H1 (cell line): Measurements from ENCODE around the gene B3GAT1.

ENCODE experiments used
- CTCF ChIP-seq, 3 experiments: IDR thresholded peaks; 1 replicate in 2 of 3; 2 replicates in 1 of 3; pipeline versions ENCODE4 v1.5.1 to v1.6.1; 2011; ENCODE audit warnings: low read length in 3 of 3, mild to moderate bottlenecking in 3 of 3, inconsistent platforms in 2 of 3, low read depth in 1 of 3, moderate library complexity in 1 of 3; ENCODE audit not compliant: insufficient read depth in 1 of 3; ENCODE audit errors: control extremely low read depth in 1 of 3
- EZH2 ChIP-seq: fragments of 200-600 bp; sonication (generic); IDR thresholded peaks from 2 replicates; pipeline ENCODE4 v1.7.1; 2012; ENCODE audit warnings: low read depth, mild to moderate bottlenecking, moderate library complexity, low read length, inconsistent platforms; ENCODE audit not compliant: severe bottlenecking
- POLR2A ChIP-seq, 2 experiments: IDR thresholded peaks; 1 replicate in 1 of 2; 2 replicates in 1 of 2; pipeline ENCODE4 v1.6.1; 2011; ENCODE audit warnings: low read depth in 2 of 2, low read length in 2 of 2, mild to moderate bottlenecking in 2 of 2; ENCODE audit errors: control extremely low read depth in 1 of 2
- POLR2AphosphoS5 ChIP-seq: IDR thresholded peaks from 2 replicates; pipeline ENCODE4 v1.6.1; 2011; ENCODE audit warnings: low read depth, low read length
- RFX5 ChIP-seq: IDR thresholded peaks from 2 replicates; pipeline ENCODE4 v1.6.1; 2011; ENCODE audit warnings: low read depth, low read length, improper control_type of control experiment, borderline replicate concordance
- YY1 ChIP-seq: IDR thresholded peaks from 2 replicates; pipeline ENCODE4 v1.6.1; 2011; ENCODE audit warnings: low read depth, mild to moderate bottlenecking, low read length

GRCh38 chr11:134402910-134403309, 9.1 kb downstream of the B3GAT1 start:
- TF ChIP-seq POLR2A (IDR thresholded peaks at IDR 0.05; ENCODE audit: control extremely low read depth in 1 of 2, low read depth in 2 of 2, low read length in 2 of 2) = no peak
- TF ChIP-seq RFX5 = no peak
- no peak for TF ChIP-seq CTCF (IDR thresholded peaks at IDR 0.05; ENCODE audit: control extremely low read depth in 1 of 3, insufficient read depth in 1 of 3, low read depth in 1 of 3, low read length in 3 of 3)
- TF ChIP-seq POLR2AphosphoS5 = no peak
- TF ChIP-seq YY1 = no peak
- no peak for TF ChIP-seq EZH2
